HG03575 (cell line): ENCODE results near the gene CLCN6.

ENCODE experiments used
- ATAC-seq: cut with Tn5 transposase; IDR thresholded peaks from one replicate; pipeline ENCODE4 v1.9.1; 2021; ENCODE audit not compliant: unreplicated experiment, insufficient number of reproducible peaks, low FRiP score; ENCODE audit errors: extremely low read depth

Gene CLCN6

DNA sequence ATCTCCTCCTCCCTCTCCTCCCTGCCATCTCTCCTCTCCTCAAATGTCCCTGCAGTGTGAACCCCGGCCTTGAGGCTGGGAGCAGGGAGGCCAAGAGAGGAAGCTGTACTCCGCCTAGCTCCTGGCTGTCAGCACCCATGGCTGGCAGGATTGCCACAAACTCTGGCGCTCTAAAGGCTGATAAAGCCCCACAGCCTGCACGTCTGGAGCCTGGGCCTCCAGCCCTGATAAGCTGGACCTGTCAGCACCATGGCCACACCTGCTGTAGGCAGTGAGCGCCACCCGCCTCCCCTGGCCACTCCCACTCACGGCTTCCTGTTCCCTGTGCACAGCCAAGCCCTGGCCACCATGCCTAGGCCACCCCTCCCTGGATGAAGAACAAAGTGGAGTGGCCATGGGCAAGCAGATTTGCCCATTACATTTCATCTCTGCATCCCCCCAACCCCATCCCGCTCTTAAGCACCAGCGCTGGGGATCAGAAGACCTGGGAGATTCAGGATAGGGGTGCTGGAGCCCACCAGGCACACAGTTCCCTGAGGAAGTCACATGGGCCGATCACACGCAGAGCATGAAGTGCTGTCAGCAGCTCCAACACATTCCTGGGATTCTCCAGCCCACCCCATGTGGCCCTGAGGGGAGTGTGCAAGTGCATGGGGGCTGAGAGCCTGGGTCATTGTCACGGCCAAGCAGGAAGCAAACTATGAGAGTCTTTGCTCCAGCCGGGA, 77.0 kb downstream of the CLCN6 start:
- no peak for ATAC-seq

DNA sequence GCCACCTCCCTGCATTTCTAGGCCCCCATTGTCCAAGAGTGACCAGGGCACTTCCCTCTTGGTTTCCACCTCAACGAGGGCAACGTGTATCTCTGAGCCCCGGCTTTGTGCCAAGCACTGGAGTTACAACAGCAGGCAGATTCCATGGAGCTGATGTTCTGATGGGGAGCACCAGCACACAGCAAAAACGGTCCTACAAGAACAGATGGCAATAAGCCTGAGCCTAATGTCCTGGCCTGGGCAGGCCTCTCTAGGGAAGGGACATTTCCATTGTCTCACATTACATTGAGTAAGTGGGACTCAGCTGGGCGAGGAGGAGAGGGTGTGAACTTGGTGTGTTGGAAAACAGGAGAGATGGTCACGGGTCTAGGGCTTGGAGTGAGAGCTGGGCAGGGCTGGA, 79.9 kb downstream of the CLCN6 start:
- ATAC-seq: no peak

DNA sequence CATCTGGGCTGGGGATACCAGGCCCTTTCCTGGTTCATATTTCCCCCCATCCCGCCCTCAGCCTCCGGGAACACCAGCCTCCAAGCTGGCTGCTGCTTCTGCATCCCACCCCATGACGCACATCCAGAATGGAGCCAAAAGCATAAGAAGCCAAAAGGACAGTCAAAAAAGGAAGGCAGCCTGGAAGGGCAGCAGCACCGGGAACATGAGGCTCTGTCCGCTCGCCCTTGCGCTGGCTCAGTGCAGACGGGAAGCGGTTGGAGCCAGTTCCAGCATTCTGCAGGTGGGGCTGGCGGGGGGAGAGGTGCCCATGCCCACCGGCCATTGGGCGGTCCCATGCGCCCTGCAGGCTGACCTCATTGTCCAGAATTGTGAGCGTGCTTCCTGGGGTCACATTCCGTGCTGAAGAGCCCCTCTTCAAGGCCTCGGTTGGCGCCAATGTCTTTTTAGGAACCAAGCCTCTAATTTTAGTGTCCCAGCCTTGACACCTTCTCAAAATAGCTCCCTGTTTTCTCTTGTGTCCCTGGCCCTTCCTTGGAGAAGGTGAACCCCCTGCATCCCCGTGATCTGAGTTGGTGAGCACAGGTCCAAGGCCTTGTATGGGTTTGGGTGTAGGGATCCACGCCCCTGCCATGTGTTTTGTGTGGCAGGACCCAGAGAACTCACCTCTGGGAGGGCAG, 81.1 kb downstream of the CLCN6 start:
- no peak for ATAC-seq

DNA sequence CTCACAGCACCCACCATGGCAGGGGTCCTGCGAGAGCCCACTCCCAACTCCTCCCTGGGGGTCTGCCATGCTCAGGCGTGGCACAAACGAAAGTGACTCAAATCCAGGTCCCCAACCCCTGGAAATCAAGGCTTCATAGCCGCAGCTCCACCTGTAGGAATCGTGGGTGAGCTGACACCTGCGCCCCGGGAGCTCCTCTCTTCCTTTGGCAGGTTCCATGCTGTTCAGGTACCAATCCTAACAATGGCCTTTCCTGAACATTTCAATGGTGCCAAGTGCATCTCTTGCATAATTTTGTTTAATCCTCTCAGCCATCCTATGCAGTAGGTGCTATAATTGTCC, 81.6 kb downstream of the CLCN6 start:
- no peak for ATAC-seq

DNA sequence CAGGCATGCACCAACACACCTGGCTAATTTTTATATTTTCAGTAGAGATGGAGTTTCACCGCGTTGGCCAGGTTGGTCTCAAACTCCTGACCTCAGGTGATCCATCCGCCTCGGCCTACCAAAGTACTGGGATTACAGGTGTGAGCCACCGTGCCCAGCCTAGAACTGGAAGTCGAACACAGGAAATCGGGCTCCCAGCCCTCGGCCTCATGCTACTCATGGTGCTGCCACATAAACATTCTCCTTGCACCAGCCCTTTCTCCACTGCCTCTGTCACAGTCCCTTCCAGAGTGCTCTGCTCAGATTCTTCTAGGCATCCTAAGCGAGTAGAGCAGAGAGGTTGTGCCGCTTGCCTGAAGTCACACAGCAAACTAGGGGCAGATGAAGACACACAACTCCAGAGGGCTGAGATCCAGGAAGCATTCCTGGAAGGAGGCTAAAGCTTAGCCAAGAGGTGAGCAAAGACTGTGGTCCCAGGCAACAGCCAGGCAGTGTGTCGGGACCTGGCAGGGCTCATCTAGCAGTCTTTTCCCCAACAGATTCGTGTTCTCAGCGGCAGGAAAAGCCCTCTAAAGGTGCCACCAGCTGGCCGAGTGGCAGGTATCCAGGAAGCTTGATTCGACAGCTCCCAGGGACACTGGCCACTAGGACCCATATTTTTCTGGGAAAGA, 82.3 kb downstream of the CLCN6 start:
- ATAC-seq: no peak

DNA sequence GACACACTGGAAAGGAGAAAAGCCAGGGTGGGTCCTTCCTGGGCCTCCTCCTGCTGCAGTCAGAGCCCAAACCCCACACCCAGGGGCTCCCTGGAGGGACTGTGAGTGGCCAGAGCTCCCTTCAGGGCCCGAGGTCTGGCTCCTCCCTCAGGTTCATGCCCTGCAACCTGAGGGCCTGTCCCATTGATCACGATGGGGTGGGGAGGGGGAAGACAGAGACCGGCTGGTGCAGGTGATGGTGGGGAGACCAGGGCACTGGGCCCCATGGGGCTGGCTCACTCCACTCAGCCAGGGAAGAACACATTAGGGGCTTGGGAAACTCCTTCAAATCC, 82.9 kb downstream of the CLCN6 start:
- no peak for ATAC-seq

DNA sequence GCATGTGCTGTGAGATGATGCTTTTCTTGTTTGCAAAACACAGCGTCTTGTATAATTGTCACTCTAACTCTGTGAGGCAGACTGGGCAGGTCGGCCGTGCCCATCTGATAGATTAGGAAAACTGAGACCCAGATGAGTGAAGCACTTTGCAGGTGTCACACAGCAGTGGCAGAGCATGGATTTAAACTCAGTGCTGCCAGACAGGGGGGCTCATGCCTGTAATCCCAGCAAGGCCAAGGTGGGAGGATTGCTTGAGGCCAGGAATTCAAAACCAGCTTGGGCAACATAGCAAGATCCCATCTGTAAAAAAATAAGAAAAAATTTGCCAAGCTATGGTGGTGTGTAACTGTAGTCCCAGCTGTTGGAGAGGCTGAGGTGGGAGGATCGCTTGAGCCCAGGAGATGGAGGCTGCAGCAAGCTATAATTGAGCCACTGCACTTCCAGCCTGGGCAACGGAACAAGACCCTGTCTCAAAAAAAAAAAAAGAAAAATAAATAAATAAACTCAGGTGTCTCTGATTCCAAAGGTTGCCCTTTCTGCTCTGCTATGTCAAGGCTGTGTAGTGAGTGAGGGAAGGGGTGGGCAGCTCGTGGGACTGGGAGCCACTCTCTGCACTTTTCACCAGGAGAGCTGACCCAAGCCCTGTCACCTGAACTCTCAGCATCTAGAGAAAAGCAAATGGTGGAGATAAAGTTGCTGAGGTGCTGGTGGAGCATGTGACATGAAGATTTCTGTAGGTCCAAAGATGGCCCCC, 85.6 kb downstream of the CLCN6 start:
- no peak for ATAC-seq
